T-helper 1 cell treated with Interleukin-12 subunit alpha and Interleukin-12 subunit beta and Interleukin-4 antibody, amounts not matched to agents 30 μg/mL and 1 μg/mL, for 36 hours (primary cell): ENCODE measurements around the gene EIF4B.
A peak's percentile ranks its signal among the peaks of the same experiment; 100 is the strongest.

Experiments used
- H3K27ac Mint-ChIP-seq: one replicate; pipeline ENCODE4 v1.8.0; 2021; ENCODE audit warnings: mild to moderate bottlenecking, mixed read lengths
- H3K27me3 Mint-ChIP-seq: one replicate; pipeline ENCODE4 v1.8.0; 2021; ENCODE audit warnings: low read depth, mixed read lengths
- H3K36me3 Mint-ChIP-seq: one replicate; pipeline ENCODE4 v1.8.0; 2021; ENCODE audit warnings: low read depth, mixed read lengths
- H3K4me1 Mint-ChIP-seq: one replicate; pipeline ENCODE4 v1.8.0; 2021; ENCODE audit warnings: low read depth, mixed read lengths
- H3K4me3 Mint-ChIP-seq: one replicate; pipeline ENCODE4 v1.8.0; 2021; ENCODE audit warnings: mild to moderate bottlenecking, moderate library complexity, mixed read lengths
- H3K9me3 Mint-ChIP-seq: one replicate; pipeline ENCODE4 v1.8.0; 2021; ENCODE audit warnings: mixed read lengths

EIF4B gene

DNA sequence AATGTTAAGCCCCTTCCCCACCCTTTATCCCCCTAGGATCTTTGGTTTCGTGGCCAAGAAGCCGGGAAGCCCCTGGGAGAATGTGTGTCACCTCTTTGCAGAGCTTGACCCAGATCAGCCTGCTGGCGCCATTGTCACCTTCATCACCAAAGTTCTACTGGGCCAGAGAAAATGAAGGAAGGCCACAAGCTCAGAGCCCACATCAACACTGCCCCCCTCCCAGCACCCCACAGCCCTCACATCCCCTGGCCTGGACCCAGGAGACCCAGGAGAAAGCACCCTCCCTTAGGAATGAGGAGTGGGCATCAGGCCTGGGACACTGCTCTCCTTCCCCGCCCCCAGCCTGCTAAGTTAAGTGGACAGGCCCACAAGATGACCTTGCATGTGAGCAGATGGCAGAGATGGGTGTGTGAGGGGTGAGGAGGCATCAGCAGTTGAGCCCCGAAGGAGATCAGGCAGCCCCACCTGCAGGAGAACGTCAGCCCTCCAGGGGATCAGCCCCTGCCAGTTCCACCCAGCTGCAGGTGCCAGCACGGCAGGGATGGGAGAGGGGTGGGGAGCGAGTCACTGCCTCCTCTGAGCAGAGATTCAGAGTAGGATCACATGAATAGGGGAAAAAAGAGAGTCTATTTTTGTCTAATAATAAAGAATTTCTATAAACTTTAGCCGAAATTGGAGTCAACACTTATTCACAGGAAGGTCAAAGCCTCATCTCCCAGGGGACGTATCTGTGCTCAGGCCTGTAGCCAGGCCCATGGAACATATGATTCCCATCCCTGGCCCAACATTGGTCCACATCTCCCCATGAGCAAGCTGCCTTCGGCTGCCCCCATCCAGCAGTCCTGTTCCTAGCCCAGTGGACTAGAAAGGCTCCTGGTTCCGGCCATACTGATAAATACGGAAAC is 57.7 kb downstream of the EIF4B start:
- no peaks in the 10 kb centered on the region for H3K27me3 Mint-ChIP-seq
- no peaks in the 10 kb centered on the region for H3K9me3 Mint-ChIP-seq
- no peak overlapping the region for H3K4me3 Mint-ChIP-seq
- H3K27ac Mint-ChIP-seq, result no peak overlapping the region
- H3K36me3 Mint-ChIP-seq, result peaks cover 12% of the 10 kb centered on the region
- H3K4me1 Mint-ChIP-seq, result peaks cover 4% of the 10 kb centered on the region

DNA sequence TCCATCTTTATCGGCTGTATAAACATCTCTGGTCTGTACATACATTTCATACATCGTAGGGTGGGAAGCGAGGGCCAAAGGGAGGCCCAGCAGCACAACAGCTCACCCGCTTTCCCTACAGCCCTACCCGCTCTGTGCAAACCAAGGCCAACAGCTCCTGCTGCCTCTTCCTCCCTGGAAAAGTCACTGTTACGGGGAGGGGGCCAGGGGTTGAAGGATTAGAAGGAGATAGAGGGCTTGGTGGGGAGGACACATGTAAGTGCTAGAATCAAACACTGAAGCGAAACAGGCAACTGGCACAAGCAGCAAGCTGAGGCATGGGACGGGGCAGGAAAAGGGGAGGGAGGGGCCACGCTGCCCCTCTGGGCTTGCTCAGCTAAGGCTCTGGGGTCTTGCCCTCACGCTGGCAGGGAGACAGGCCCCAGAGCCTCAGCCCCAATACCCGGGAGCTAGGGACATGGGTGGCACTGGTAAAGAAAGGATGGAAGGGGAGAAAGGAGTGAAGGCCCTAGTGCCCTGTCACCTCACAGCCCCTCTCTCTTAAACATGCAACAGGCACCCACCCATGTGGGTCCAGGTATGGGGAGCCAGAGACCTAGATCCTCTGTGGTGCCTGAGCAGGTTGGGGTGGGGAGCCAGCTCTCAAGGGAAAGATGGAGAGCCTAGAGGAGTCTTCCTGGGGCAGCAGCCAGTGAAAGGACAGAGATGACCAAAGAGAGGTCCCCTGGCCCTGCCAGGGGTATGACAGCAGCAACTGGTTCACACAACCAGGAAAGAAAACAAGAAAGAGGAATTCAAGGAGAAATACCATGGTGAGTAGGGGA is 58.6 kb downstream of the EIF4B start:
- Mint-ChIP-seq H3K4me1 (peaks cover 4% of the 10 kb centered on the region), H3K27ac (no peak overlapping the region), H3K9me3 (no peaks in the 10 kb centered on the region), H3K4me3 (no peak overlapping the region), H3K36me3 (peaks cover 12% of the 10 kb centered on the region), H3K27me3 (no peaks in the 10 kb centered on the region)

DNA sequence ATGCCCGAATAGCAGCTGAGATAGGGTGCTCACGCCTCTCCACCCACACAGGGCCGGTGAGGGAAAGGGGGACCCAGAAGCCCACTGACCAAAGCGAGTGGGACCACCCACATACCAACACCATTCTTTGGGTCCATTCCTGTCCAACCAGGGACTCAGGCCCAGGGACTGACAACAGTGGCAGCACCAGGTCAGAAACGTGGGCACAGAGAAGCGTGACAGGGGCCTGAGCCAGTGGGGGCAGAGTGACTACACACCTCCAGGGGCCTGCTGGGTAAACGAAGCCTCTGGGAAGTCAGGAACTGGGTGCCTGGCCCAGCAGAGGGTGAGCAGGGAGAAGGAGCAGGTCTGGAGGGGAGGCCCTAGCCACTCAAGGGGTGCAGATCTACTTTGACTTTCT is 59.2 kb downstream of the EIF4B start:
- no peak overlapping the region for H3K4me3 Mint-ChIP-seq
- no peaks in the 10 kb centered on the region for H3K9me3 Mint-ChIP-seq
- no peaks in the 10 kb centered on the region for H3K27me3 Mint-ChIP-seq
- peaks cover 12% of the 10 kb centered on the region for H3K36me3 Mint-ChIP-seq
- peaks cover 4% of the 10 kb centered on the region for H3K4me1 Mint-ChIP-seq
- no peak overlapping the region for H3K27ac Mint-ChIP-seq

DNA sequence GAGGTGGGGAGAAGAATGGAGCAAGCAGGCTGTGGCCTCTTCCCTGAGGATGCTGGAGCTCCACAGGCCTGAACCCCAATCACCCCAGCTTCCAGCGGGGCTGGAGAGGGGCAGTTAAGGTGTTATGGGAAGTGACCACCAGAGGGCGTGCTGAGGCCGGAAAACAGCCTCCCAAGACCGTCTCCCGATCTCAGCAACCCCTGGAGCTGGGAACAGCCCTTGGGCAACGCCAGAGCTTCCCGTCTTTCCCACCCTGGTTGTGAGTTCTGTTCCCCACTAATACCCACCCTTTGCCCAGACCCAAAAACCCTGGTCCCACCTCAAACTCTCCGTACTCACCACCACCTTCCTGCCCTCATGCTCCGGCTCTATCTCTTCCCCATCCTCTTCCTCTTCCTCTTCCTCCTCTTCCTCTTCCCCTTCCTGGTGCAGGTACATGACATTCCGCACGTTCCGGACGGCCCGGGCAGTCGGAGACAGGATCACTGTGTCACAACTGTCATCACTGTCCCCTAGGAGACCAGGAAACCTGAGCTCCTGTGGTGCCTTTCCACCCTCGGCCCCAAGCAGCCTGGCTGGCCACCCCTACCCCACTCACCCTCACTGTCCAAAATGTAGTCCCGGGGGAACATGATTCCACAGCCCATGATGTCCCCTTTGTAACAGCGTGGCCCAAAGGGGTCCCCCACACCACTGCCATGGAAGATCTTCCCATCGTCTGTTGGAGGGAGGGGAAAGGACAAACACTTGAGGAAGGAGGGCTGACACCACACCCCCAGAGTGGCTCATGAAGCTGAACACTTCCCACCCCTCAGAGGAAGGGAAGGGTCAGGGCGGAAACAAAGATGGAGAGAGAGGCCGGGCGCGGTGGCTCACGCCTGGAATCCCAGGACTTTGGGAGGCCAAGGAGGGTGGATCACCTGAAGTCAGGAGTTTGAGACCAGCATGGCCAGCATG is 60.0 kb downstream of the EIF4B start:
- no peaks in the 10 kb centered on the region for H3K9me3 Mint-ChIP-seq
- H3K4me3 Mint-ChIP-seq, result no peak overlapping the region
- peaks cover 15% of the 10 kb centered on the region for H3K36me3 Mint-ChIP-seq
- H3K27ac Mint-ChIP-seq, result peak overlapping the region; percentile 23
- H3K4me1 Mint-ChIP-seq, result peaks cover 4% of the 10 kb centered on the region
- H3K27me3 Mint-ChIP-seq, result no peaks in the 10 kb centered on the region

DNA sequence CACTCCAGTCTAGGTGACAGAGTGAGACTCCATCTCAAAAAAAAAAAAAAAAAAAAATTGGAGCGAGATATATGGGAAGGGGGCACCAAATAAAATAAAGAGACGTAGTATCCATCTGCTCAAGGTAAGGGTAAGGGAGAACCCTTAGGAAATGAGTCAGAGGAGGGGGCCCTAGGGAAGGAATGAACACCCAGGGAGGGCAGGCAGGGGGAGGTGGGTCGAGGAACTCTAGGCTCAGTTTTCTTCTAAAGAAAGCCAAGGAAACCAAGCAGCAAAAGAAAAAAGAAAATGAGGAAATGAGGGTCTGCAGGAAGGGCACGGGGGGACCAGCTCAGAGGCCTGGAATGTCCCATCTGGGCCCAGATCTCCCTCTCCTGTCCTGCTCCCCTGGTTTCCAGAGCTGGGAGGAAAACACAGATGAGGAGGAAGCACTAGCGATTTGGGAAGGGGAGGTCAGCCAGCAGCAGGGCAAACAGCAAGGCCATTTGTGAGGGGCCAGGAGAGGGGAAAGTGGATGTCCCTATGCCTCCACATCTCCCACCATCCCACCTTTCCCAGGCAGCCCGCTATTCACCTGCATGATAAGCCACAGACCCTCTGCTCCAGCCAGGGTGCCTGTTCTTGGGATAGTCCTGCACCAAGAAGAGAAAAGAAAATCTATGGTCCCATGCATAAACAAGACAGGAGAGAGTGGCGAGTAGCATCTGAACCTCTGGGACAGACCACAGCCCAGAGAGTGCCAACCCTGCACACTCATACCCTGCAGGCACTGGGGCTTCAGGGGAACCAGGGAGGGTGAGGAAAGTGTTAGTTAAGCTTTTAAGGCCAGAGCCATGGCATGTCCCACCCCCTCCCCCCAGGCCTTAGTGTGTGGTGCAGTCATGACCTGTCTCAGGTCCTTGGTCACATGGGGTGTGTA is 61.1 kb downstream of the EIF4B start:
- Mint-ChIP-seq H3K4me1 (peaks cover 4% of the 10 kb centered on the region), H3K27ac (no peak overlapping the region), H3K27me3 (no peaks in the 10 kb centered on the region), H3K36me3 (peaks cover 21% of the 10 kb centered on the region), H3K9me3 (no peaks in the 10 kb centered on the region), H3K4me3 (no peak overlapping the region)

DNA sequence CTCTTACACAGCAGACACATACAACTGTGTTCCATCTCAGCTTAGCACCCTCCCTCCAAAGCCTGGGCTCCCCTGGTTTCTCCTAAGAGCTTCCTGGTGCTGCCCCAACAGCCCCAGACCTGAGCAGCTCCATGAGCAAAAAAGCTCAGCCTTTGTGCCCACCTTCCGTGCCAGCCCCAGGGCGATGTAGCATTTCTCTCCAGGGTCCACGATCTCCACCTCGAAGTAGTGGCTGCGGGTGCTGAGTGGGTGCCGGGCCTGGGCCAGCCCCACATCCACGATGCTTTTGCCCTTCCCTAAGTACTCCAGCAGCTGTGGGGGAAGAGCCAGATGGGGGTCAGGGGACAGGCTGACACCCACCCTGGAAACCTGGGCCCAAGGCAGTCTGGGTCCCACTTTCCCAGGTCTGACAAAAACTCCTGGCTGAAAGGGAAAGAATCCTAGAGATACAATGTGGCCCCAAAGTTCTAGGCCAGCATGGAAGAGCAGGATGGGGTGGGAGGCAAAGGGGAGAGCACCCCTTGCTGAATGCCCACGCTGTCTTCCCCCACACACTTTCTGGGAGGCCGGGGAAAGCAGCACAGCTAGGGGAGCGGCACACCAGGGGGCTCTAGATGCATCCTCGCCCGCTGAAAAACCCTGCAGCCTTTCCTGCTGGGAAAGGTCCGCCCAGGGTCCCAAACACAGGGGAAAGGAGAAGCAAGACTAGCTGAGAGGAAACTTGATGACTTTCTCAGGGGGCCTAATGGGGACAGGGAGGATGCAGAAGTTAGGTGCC is 61.9 kb downstream of the EIF4B start:
- no peak overlapping the region for H3K27ac Mint-ChIP-seq
- peaks cover 28% of the 10 kb centered on the region for H3K36me3 Mint-ChIP-seq

DNA sequence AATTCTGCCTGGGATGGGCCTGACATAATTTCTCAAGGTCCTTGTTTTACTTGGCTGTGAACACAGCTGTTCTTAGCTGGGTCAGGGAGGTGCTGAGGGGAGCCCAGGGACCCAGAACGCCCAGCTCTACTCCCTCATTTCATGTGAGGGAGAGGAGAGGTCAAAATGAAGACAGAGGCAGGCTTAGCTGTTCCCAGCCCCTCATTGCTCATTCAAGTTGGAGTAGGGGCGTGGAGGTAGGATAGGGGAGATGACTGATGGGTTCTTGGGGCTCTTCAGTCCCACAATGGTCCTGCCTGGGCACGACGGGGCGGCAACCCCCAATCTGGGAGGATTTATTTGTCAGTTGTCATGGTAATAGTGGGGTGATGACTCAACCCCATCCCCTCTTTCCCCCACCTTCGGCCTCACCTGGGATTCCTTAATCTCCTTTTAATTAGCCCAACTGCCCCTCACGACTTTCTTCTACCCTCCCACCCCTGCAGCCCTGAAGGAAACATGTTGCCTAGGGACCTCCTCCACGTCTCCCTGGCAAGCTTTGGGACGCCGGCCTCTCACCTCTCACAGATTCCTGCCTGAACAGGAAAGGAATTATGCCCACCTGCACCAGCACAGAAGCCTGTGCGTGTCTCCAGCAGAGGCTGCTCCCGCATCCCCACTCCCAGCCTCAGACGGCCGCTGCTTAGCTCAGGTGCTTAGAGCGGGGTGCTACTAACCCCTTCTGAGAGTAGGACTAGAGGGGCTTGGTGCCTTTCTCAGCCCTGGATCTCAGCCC is 62.7 kb downstream of the EIF4B start:
- Mint-ChIP-seq H3K27me3 (no peaks in the 10 kb centered on the region), H3K36me3 (peaks cover 28% of the 10 kb centered on the region), H3K27ac (no peak overlapping the region), H3K4me3 (no peak overlapping the region), H3K4me1 (peaks cover 4% of the 10 kb centered on the region), H3K9me3 (no peaks in the 10 kb centered on the region)

More for the DNA sequence above, 61.9 kb downstream of the EIF4B start:
- no peaks in the 10 kb centered on the region for H3K9me3 Mint-ChIP-seq
- peaks cover 4% of the 10 kb centered on the region for H3K4me1 Mint-ChIP-seq
- H3K27me3 Mint-ChIP-seq, result no peaks in the 10 kb centered on the region
- no peak overlapping the region for H3K4me3 Mint-ChIP-seq

DNA sequence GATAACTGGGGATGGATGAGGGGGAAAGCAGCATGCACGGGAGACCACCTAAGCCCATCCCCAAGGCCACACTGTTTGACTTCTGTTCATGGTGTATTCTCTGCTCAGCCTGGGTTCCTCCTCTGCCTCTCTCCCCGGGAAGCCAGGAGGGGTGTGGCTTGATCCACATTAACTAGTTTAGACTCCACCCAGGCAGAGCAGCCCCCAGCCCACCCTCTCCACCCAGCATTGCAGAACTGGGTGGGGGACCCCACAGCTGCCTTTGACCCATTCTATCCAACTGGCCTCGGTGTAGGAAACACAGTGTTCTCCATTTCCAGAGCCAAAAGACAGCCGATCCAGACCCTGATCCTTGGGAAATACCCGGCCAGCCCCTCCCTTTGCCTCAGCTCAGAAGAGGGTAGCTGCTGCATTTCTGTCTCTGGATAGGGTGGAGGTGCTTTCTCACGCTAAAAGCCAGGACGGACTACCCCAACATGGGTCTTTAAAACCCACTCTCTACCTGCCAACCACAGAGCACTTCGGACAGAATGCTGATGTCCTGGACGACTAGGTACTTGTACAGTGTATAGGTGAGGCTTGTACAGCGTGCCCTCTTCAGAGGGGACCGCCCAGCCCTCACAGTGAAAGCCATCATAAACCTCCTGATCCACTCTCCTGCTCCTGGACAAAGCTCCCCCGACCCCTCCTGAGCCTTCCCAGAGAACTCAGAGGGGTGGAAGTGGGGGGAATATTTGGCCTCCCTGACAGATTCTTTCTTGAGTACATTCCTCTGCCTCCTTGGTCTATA is 63.6 kb downstream of the EIF4B start:
- H3K27me3 Mint-ChIP-seq, result no peaks in the 10 kb centered on the region
- peaks cover 4% of the 10 kb centered on the region for H3K4me1 Mint-ChIP-seq
- H3K27ac Mint-ChIP-seq, result no peak overlapping the region
- no peak overlapping the region for H3K4me3 Mint-ChIP-seq
- H3K36me3 Mint-ChIP-seq, result peaks cover 32% of the 10 kb centered on the region
- no peaks in the 10 kb centered on the region for H3K9me3 Mint-ChIP-seq

DNA sequence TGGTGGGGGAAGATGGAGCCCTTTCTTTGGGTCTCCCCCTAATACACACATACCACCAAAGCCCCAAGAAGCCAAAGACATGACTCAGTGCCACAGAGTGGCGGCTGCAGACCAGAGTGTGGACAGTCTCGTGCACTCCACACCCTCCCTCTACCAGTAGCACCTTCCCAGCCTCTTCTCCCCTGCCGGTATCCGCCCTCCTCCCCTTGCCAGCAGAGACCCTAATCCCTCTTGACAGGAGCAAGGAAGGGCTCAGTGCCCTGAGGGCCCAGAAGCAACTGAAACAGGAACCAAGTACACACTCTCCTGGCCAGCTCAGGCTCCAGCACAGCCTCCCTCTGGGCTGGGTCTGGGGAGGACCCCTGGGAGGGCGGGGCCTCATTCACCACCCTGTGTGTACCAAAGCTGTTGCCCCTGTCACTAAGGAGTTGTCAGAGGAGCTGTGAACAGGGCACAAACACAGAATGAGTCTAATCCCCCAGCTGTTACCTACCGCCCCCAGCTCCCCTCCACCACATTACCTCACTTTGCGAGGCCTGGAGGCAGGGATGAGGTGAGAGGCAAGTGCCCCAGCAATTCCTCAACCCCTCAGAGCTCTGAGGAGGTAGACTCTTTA is 64.7 kb downstream of the EIF4B start:
- Mint-ChIP-seq H3K4me3 (no peak overlapping the region), H3K4me1 (peaks cover 3% of the 10 kb centered on the region), H3K27me3 (no peaks in the 10 kb centered on the region), H3K27ac (no peak overlapping the region), H3K36me3 (peaks cover 33% of the 10 kb centered on the region), H3K9me3 (no peaks in the 10 kb centered on the region)

DNA sequence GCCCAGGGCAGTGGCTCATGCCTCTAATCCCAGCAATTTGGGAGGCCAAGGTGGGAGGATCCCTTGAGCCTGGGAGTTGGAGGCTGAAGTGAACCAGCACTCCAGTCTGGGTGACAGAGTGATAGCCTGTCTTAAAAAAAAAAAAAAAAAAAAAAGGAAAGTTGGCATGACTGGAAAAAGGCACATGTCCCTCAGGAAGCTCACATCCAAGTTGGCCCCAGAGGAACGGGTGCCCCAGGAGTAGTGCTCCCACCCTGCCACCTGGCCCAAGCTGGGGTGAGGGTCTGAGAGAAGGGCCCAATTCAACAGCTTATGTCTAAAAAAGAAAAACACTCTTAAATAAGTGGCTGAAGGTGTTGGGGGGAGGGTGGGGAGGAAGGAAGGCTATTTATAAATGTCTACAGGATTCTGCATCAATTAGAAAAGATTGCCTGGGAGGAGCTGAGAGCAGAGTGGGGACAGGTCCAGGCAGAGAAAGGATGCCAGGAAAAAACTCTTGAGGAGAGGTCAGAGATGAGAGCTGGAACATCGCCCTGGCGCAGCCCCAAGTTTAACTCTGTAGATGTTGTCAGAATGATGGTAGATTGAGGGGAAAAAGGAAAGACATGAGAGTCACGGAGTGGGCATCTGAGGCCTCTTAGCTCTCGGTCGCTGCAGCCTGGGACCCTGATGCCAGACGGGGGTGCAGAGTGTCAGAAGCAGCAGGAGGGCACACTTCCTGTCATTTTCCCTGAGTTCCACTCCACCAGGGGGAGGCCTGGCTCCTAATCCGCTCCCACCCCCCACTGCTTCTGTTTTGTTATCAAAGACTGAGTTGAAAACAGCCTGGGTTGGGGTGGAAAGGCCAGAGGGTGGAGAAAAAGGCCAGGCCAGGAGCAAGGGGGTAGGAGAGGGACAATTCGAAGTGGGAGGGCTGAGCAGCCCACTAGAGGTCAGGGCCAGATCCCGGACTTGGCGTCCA is 65.6 kb downstream of the EIF4B start:
- Mint-ChIP-seq H3K27me3 (no peaks in the 10 kb centered on the region), H3K4me3 (no peak overlapping the region), H3K36me3 (peaks cover 39% of the 10 kb centered on the region), H3K27ac (no peak overlapping the region), H3K4me1 (peaks cover under 1% of the 10 kb centered on the region), H3K9me3 (no peaks in the 10 kb centered on the region)
